Measurements from ENCODE around the gene FFAR2. TPM values are rescaled to one million over a fixed set of nuclear protein-coding genes. Genes with fewer than 3 reads are reported as not detected.

FFAR2 gene
- total RNA-seq, 1 experiment from 2014 or later, result not detected

DNA sequence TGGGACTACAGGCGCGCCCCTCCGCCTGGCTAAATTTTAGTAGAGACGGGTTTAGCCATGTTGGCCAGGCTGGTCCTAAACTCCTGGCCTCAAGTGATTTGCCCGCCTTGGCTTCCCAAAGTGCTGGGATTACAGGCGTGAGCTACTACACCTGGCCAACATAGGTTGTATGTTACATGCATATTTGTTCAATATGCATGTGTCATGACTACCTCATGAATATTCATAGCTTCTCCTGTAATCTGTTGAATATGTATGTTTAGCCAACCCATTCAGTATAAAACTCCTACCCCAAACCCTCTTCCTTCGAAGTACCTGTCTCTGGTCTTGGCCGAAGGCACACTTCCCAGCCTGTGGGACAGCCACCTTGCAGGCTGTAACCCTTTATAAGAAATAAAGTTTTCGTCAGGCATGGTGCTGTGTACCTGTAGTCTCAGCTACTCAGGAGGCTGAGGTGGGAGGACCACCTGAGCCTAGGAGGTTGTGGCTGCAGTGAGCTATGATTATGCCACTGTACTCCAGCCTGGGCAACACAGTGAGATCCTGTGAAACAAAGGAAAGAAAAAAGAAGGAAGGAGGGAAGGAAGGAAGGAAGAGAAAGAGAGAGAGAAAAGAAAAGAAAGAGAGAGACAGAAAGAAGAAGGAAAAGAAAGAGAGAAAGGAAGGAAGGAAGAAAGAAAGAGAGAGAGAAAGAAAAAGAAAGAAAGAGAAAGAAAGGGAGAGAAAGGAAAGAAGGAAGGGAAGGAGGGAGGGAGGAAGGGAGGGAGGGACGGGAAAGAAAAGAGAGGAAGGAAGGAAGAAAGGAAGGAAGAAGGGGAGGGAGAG is 47.9 kb upstream of the FFAR2 start:
- Histone ChIP-seq H2BK120ac (ENCODE audit: low read depth, low read length, poor library complexity, severe bottlenecking) (no peak overlapping the region), H3K4ac (ENCODE audit: low read depth, low read length) (no peak overlapping the region), H3K18ac (ENCODE audit: insufficient read length, low read depth, low read length) (no peak overlapping the region), H3K23me2 (ENCODE audit: insufficient read length, low read depth, low read length, poor library complexity, severe bottlenecking) (no peaks in the 10 kb centered on the region), H3K9ac (ENCODE audit: extremely low read depth, insufficient read length, low read length) (no peak overlapping the region), H3K27me3 (ENCODE audit: insufficient read depth, low read length) (no peaks in the 10 kb centered on the region), H2BK5ac (ENCODE audit: insufficient read length, low read length) (no peak overlapping the region), H3K79me2 (ENCODE audit: insufficient read depth, low read length) (no peaks in the 10 kb centered on the region), H3K4me1 (ENCODE audit: insufficient read depth, low read length) (no peaks in the 10 kb centered on the region), H2AK5ac (ENCODE audit: insufficient read length, low read length) (no peak overlapping the region), H3K56ac (ENCODE audit: insufficient read length, low read depth, low read length) (no peak overlapping the region), H2AFZ (ENCODE audit: low read length) (no peak overlapping the region), H4K8ac (replicated peaks; ENCODE audit: insufficient read length, low read depth, low read length) (no peak overlapping the region), H2BK12ac (ENCODE audit: insufficient read length, low read depth, low read length) (no peak overlapping the region), H3K14ac (ENCODE audit: insufficient read depth, low read length) (no peak overlapping the region), H2BK15ac (ENCODE audit: low read depth, low read length) (no peak overlapping the region), H4K91ac (ENCODE audit: insufficient read length, low read depth, low read length) (no peak overlapping the region), H4K5ac (ENCODE audit: insufficient read length, low read depth, low read length) (no peak overlapping the region), H2BK20ac (ENCODE audit: low read depth, low read length, poor library complexity, severe bottlenecking) (no peak overlapping the region), H3K9me3 (ENCODE audit: control insufficient read depth, low read depth, low read length) (no peaks in the 10 kb centered on the region), H3T11ph (ENCODE audit: low read length) (no peak overlapping the region), H3K4me2 (ENCODE audit: insufficient read depth, insufficient read length, low read length) (no peak overlapping the region), H4K20me1 (ENCODE audit: control insufficient read depth, insufficient read depth, insufficient read length) (no peaks in the 10 kb centered on the region), H3K79me1 (ENCODE audit: insufficient read depth, low read depth, low read length, poor library complexity, severe bottlenecking) (no peaks in the 10 kb centered on the region), H3K27ac (ENCODE audit: insufficient read length, low read depth, low read length) (no peak overlapping the region), H3K23ac (ENCODE audit: insufficient read length, low read depth, low read length) (no peak overlapping the region)
- no peak for DNase-seq
- TF ChIP-seq, protein P1, sequence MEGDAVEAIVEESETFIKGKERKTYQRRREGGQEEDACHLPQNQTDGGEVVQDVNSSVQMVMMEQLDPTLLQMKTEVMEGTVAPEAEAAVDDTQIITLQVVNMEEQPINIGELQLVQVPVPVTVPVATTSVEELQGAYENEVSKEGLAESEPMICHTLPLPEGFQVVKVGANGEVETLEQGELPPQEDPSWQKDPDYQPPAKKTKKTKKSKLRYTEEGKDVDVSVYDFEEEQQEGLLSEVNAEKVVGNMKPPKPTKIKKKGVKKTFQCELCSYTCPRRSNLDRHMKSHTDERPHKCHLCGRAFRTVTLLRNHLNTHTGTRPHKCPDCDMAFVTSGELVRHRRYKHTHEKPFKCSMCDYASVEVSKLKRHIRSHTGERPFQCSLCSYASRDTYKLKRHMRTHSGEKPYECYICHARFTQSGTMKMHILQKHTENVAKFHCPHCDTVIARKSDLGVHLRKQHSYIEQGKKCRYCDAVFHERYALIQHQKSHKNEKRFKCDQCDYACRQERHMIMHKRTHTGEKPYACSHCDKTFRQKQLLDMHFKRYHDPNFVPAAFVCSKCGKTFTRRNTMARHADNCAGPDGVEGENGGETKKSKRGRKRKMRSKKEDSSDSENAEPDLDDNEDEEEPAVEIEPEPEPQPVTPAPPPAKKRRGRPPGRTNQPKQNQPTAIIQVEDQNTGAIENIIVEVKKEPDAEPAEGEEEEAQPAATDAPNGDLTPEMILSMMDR (conservative IDR thresholded peaks at IDR 0.05), result no peak
- Mint-ChIP-seq H3K36me3 (ENCODE audit: insufficient read depth in 1 of 3, low read depth in 3 of 3) (no peaks in the 10 kb centered on the region), H3K4me1 (peaks cover 0 to 1% of the 10 kb centered on the region in 2 experiments; a peak in 2 of 4 replicates), H3K27me3 (ENCODE audit: low read depth) (peaks cover 2% of the 10 kb centered on the region; the same call in 1 of the 2 replicates), H3K4me3 (no peak overlapping the region), H3K27ac (no peak overlapping the region; a peak in 1 of 7 replicates), H3K9me3 (no peaks in the 10 kb centered on the region; a peak in 1 of 5 replicates)
- no CpG with 5 or more reads among the region's 10 CpGs for WGBS (ENCODE audit: extremely low coverage, insufficient read length, low lambda C conversion rate)

Data from H9 (cell line).